Epithelial cell of esophagus (primary cell): ENCODE data around the gene C20orf173.

ENCODE experiments used
- DNase-seq: peaks from one replicate; pipeline ENCODE4 v3.0.0; 2010; ENCODE audit warnings: low read depth
- H3K4me3 ChIP-seq: 2 replicates; pipeline ENCODE4 v1.5.1; 2011; ENCODE audit warnings: mild to moderate bottlenecking, low read length, control low read depth
- CTCF ChIP-seq: IDR thresholded peaks from 2 replicates; pipeline ENCODE4 v1.5.1; 2011; ENCODE audit warnings: low read depth, mild to moderate bottlenecking, low read length, control low read depth, inconsistent platforms; ENCODE audit not compliant: insufficient read depth; ENCODE audit errors: missing control alignments

C20orf173 gene

GRCh38 chr20:35490736-35491181 lies 38.7 kb downstream of the C20orf173 start:
- TF ChIP-seq CTCF: no peak
- no peak for DNase-seq
- no peak overlapping the region for H3K4me3 ChIP-seq

GRCh38 chr20:35489717-35490116 lies 39.7 kb downstream of the C20orf173 start:
- no peak for TF ChIP-seq CTCF
- no peak overlapping the region for H3K4me3 ChIP-seq
- DNase-seq: no peak

GRCh38 chr20:35487479-35487878 lies 42.0 kb downstream of the C20orf173 start:
- DNase-seq: no peak
- no peak for TF ChIP-seq CTCF
- no peak overlapping the region for H3K4me3 ChIP-seq

- no peak overlapping the region for H3K4me3 ChIP-seq
- no peak for DNase-seq
- TF ChIP-seq CTCF: no peak
These were observed 49.7 kb downstream of the C20orf173 start for GRCh38 chr20:35479798-35480197.

- no peak overlapping the region for H3K4me3 ChIP-seq
- no peak for TF ChIP-seq CTCF
- no peak for DNase-seq
These were observed 50.5 kb downstream of the C20orf173 start for GRCh38 chr20:35478804-35479472.
